SK-N-SH (cell line): ENCODE results near the gene RBM33.

Source experiments
- CTCF ChIP-seq: fragments of 200-600 bp; sonication (generic); IDR thresholded peaks from 2 replicates; pipeline ENCODE4 v1.6.1; 2017; ENCODE audit warnings: antibody characterized with exemption, mild to moderate bottlenecking, moderate library complexity
- FOXJ3 ChIP-seq: sonication (generic); formaldehyde crosslinking; IDR thresholded peaks from 2 replicates; pipeline ENCODE4 v1.5.1; 2020; ENCODE audit warnings: mild to moderate bottlenecking, missing genetic modification reagents
- NFIC ChIP-seq: IDR thresholded peaks from 2 replicates; pipeline ENCODE4 v1.4.0; 2012; ENCODE audit warnings: borderline replicate concordance
- TAF1 ChIP-seq: IDR thresholded peaks from 2 replicates; pipeline ENCODE4 v1.6.1; 2012; ENCODE audit warnings: low read depth, mild to moderate bottlenecking, low read length, moderate library complexity, borderline replicate concordance

- TF ChIP-seq TAF1, result no peak
- TF ChIP-seq CTCF, result no peak
- TF ChIP-seq FOXJ3, result no peak
- TF ChIP-seq NFIC, result no peak
Observed at GRCh38 chr7:155791836-155792235, 147.4 kb downstream of the RBM33 start.
